UCSD-AML1 (cell line): ENCODE results near the gene NPAS1.
"Not testable (repeated sequence)": the region's sequence is repeated elsewhere in the genome, so short reads cannot be mapped to it uniquely, and the experiment has no call there.

Experiments
- DNase-seq: peaks from one replicate; lab custom pipeline; 2025; ENCODE audit not compliant: unreplicated experiment; lab: John Stamatoyannopoulos, UW

NPAS1 gene

DNA sequence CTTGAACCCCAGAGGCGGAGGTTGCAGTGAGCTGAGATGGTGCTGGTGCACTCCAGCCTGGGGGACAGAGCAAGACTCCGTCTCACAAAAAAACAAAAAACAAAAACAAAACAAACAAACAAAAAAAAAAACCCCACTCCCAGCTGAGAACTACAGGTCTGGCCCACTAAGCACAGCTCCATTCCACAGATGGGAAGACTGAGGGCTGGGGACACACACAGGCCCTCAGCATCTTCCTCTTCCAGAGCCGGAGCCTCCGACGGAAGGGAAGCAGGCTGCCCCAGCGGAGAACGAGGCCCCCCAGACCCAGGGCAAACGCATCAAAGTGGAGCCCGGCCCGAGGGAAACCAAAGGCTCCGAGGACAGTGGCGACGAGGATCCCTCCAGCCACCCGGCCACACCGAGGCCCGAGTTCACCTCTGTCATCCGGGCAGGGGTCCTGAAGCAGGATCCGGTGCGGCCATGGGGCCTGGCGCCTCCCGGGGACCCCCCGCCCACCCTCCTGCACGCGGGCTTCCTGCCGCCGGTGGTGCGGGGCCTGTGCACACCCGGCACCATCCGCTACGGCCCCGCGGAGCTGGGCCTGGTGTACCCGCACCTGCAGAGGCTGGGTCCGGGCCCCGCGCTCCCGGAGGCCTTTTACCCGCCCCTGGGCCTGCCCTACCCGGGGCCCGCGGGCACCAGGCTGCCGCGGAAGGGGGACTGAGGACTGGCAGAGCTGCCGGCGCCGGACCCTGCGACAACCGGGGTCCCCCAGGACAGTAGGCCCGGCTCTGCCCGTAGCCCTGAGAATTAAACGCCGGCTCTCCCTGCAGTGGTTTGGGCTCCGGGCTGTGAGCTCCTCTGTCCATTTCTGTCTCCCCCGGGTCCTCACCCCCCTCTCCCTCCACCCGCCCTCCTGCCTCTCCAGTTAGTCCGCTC is 25.6 kb downstream of the NPAS1 start:
- DNase-seq = no peak

DNA sequence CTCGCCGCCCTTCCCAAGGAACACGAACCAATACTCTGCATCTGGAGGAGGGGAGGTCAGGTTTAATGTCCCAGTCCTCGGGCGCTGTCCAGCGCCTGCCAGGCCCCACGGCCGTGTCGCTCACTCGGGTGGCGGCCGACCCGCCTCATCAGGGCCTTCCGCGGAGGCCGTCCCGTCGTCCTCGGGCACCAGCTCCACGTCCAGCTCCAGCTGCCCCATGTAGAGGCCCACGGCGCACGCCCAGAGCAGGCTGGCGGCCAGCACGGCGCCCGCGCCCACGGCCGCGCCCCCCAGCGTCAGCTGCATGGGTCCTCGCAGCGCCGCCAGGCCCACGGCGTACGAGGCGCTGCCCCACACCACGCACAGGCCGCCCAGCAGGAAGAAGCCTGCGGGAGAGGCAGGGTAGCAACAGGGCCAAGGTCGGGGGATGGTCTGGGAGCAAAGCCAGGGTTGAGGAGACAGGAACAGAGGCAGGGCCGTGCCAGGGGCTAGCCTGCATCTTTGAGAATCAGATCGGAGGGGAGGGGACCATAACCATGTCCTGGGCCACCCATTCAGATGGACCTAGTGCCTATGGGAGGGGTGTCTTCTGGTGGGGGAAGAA is 26.3 kb downstream of the NPAS1 start:
- DNase-seq = no peak

DNA sequence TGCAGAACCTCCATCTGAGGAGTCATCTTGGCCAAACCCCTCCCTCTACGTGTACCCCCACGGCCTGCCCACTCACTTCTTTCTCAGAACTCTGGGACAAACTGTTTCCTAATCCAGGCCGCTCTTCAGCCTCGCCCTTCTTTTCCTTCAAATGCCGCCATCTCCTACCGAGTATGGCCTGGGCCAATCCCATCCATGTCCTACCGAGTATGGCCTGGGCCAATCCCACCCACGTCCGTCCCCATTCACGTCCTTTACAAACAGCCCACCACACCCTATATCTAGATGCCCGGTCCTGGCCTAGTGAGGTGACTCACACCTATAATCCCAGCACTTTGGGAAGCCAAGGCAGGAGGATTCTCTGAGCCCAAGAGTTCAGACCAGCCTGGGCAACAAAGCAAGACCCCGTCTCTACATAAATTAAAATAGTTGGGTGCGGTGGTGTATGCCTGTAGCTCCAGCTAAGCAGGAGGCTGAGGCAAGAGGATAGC is 27.7 kb downstream of the NPAS1 start:
- no peak for DNase-seq

DNA sequence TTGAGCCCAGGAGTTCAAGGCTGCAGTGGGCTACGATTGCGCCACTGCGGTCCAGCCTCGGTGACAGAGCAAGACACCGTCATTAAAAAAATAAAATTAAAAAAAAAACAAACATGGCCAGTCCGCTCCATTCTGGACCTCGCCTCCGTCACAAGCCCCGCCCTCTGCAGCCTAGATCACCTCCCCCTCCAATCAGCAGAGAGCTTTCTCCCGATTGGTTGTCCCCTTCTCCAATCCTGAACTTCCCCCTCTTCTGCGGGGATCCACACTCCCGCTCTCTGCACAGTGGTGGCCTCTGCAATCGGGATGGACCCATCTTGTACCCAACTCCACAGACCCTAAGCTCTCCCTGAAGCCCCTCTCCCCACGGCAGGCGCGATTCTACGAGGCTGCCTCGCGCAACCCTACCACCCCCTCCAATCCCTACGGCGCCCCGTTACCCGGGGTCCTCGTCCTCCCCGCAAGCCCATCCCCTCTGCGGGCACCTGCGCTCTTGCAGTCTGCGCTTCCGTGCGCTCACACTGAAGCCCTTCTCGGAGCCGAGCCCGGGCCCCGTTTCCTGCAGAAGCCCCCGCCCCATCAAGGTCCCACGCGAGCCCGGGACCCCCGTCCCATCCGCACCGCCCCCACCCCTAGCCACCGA is 28.2 kb downstream of the NPAS1 start:
- peak; percentile 81 for DNase-seq

DNA sequence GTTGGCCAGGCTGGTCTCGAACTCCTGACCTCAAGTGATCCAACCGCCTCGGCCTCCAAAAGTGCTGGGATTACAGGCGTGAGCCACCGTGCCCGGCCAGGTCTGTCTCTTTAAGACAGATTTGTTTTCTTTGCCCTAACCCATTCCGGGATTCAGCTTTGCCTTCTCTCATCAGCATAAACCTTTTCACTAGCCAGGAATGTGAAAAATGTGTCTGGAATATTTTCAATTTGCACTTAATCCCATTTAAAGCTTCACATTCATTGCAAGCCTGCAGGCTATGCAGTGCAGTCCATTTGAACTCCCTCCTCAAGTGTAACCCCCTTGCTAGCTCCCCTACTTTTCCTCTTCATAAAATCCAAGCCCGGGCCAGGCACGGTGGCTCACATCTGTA is 29.7 kb downstream of the NPAS1 start:
- DNase-seq = no peak

DNA sequence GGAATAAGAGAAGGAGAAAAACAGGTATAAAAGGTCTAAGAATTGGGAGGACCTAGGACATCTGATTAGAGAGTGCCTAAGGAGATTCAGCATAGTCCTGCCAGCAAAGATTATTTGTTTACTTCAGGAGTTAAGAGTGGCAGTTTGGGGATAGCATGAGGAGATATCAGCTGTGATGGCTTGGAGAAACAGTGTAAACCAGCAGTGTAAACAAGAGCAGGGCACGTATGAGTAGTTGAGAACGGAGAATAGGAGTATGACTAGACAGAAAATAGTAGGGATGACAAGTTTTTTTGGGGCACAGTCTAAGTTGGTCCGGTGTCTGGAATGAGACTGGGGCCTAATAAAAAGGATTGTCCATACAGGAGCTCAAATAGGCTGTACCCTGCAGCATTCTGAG is 30.9 kb downstream of the NPAS1 start:
- not testable (repeated sequence) for DNase-seq

DNA sequence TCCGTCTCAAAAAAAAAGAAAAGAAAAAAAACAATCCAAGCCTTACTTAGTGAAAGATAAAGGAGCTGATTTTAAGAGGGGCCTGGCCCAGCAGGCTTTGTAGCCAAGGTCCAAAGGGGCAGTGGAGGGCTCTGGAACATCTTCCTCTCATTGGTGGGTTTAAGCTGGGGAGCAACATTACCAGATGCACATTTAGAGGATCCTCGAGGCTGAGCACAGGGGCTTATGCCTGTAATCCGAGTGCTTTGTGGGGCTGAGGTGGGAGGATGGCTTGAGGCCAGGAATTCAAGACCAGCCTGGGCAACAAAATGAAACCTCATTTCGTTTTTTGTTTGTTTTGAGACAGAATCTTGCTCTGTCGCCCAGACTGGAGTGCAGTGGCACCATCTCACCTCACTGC is 36.8 kb downstream of the NPAS1 start:
- DNase-seq = no peak

DNA sequence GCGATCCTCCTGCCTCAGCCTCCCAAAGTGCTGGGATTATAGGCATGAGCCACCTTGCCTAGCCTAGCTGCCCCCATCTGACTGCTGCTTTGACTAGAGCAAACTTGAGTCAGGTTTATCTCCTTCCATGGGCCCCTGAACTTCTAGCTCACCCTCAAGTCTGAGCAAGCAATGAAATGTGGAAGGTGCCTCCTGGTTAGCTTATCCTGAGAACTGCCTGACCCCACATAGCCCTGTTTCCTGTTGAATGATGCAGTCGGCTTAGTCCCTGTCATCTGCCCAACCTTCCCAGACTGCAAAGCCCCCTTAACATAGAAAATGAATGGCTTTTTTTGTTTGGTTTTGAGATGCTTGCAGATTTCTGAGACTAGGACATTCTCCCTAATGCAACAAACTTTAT is 37.7 kb downstream of the NPAS1 start:
- no peak for DNase-seq

DNA sequence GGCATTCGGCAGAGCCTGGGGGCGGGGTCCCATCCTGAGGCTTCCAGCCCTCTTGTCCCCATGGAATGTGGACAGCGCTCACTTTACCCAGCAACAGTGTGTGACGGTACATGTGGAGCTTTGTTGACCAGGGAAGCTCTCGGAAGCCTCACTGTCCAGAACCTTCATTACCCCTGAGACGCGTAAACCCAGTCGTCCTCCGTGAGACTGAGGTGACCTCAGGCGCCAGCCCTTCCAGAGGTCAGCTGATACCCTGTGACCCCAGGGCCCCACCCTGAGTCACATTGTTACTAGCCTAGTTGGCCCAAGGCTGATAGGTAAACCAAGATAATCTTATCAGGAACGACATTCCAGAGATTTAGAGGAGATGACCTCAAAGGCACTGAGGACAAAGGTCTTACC is 39.0 kb downstream of the NPAS1 start:
- no peak for DNase-seq

DNA sequence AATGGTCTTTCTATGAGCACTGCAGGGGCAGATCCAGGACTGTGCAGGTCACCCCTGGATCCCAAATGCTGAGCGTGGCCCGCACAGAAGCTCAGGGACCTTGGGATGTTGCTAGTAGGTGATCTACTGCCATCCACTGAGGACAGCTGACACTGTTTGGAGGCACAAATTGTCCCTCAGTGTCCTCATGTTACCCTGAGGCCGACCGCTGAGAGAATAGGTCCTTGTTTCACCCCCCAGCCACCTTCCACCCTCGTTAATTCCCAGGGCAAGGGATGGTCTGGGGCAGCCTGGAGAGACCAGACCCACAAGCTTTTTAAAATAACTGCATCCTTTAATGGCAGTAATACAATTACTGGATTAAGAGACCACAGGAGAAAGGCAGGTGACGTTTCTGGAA is 44.2 kb downstream of the NPAS1 start:
- DNase-seq = no peak

DNA sequence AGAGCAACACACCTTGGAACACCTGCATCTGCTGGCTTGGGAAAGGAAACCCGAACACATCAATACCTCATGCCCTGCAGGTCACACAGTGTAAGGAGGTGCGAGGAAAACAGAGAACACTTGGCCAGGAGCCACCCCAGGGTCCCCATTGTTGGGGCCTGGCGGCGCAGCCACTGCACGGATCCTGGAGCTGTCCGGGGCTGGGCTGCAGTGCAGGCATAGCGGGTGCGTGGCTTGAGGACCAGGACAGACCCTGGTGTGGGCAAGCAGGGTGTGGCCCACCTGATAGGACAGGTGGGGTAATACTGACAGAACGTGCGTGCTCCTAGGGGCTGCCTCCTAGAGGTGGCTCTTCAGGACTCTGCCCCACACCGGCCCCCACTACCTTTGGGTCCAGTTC is 45.6 kb downstream of the NPAS1 start:
- DNase-seq = no peak

DNA sequence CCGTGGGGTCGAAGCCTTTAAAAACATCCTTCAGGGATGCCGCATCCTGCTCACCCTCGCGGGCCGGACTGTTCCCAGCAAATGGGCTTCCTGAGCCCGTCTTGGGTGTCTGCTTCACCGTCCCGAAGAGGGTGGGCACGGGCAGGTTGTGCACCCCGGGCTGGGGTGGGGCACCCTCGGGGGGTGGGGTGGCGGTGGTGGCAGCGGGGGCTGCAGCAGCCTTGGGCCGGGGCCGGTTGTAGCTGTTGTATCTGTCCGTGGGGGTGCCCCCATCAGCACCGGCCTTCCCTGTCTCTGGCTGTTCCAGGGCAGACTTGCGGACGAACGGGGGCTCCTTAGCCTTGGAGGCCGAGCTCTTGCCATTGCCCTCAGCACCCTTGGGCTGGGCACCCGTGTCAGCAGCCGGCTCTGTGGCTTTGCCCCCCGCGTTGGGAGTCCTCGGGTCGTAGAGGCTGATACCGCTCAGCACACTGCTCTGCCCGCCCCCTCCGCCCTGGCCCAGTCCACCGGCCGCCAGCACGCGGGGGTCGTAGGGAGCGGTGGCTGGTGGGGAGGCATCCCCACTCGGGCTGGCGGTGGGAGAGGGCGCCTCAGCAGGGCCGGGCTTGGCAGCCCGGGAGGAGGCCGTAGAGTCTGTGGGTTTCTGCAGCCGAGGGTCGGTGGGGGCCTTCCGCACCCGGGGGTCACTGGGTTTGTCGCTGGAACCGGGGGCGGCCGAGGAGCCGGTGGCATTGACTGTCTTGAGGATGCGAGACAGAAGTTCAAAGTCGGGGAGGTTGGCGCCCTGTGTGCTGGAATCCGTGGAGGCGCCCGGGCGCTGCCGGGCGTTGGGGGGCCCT is 47.0 kb downstream of the NPAS1 start:
- DNase-seq = no peak

DNA sequence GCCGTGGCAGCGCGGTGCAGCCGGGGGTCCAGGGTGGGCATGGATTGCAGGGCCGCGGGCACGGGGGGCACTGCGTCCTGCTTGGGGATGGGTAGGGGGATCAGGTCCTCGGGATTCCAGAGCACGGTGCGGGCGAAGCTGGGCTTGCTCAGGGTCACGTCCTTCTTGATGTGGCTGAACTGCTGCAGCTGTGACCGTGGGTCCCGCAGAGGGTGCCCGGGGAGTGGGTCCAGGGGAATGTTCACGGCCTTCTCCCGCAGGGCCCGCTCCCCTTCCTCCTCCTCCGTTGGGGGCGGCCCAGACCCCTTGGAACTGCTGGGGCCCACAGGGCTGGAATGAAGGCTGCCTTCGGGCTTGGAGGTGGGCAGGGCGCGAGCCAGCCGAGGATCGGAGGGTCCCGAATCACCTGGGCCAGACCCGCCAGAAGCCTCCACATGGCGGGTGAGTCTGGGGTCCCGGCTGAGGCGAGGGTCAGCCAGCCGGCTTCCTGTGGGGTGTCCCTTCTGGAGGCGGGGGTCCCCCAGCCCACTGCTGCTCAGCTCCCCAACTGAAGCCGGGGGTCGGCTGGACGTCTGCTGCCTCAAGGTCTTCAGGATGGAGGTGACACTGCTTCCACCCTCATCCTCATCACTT is 47.7 kb downstream of the NPAS1 start:
- DNase-seq = no peak

DNA sequence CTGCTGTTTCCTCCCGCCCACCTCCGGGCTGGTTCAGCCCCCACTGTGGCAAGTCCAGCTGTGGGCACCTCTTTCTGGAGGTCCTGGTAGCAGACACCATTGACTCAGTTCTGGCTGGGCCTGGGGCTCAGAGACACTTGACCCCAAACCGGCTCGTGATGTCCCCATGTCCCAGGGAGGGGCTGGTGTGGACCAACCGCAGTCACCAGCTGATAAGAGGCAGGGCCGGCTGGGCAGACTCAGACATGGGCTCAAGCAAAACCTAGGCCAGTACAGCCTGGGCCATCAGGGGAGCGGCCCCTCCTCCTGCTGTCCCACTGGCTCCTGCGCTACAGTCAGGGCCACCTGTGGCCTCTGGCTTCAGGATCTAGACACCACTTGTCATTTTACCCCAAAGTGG is 48.6 kb downstream of the NPAS1 start:
- DNase-seq = no peak

DNA sequence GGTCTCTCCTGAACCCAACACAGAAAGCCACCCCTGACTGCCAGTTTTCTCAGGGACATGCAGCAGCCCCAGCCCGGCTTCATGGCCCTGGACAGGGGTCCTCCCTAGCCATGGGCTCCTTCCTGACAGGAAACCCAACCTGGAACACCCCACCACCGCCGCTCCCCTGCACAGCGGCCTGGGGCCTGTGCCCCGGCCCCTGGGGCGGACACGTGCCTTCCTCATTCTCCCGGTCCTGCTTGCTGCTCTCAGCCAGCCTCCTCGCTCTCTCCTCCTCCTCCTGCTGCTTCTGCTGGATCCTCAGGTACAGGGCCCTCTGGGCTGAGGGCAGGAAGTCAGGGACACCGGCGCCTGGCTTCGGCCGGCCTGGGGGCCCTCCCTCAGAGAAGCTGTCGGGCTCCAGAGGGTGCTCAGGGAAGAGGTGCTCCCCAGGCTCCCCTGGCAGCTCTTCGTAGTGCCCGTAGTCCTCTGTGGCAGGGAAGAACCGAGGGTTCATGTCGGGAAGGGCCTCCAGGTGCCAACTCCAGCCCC is 49.3 kb downstream of the NPAS1 start:
- no peak for DNase-seq

DNA sequence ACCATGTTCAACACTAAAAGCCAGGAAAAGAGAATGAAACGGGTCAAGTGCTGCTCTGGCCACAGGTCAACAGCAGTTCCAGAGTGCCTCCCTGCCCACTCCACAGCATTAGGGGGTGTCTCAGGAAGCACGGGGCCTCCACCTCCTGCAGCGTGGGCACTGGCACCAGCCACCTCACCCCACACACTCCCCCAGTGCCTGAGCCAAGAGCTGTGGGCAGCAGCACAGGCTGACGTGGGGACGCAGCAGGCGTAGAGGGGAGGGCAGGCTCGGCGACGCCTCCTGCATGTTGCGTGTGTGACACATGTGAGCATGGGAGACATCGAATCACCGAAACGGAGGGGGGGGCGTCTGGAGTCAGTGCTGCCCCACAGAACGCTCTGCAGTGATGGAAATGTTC is 50.2 kb downstream of the NPAS1 start:
- DNase-seq = no peak

DNA sequence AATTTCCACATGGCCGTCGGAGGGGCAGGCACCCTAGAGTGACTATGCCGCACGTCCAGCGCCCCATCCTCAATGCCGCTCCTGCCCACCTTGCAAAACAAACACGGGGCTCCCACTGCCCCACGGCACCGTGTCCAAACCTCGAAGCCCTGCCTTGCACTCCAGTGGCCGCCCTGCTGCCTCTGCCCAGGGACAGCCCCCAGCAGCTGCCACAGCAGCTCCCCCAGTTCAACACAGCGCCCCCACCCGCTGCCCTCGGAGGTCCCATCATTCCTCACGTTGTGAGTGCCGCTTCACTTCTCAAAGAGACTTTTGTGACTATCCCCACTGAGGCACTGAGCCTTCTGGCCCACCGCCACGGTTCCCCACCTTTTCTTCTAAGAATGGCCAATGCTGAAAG is 51.1 kb downstream of the NPAS1 start:
- DNase-seq = no peak

DNA sequence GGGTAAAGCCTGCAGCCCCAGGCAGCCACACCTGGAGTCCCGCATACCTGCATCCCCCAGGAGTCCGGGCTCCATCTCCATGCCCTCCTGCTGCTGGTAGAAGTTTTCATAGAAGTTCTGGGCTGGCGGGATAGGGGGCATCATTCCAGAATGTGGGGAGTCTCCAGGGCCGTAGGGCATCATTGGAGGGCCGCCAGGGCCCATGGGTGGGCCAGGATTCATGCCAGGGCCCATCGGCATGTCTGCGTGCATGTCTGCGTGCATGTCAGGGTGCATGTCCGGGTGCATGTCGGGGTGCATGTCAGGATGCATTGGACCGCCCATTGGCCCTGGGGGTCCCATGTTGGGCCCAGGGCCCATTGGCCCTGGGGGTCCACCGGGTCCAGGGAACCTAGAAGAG is 52.1 kb downstream of the NPAS1 start:
- DNase-seq = no peak

DNA sequence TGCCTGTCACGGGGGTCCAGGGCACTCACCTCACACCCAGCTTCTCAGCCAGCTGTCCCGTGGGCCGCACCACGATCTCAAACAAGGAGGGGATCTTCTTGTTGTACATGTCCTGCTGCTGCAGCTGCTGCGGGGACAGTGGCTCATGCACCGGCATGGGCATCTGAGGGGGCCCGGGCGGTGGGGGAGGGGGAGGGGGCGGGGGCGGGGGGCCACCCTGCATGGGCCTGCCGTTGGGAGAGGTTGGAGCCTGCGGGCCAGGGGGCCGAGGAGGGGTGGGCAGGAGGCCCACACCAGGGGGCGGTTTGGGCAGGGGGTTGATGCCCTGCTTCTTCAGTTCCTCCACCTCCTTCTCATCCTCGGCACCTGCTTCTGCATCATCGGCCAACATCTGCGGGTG is 52.7 kb downstream of the NPAS1 start:
- no peak for DNase-seq

DNA sequence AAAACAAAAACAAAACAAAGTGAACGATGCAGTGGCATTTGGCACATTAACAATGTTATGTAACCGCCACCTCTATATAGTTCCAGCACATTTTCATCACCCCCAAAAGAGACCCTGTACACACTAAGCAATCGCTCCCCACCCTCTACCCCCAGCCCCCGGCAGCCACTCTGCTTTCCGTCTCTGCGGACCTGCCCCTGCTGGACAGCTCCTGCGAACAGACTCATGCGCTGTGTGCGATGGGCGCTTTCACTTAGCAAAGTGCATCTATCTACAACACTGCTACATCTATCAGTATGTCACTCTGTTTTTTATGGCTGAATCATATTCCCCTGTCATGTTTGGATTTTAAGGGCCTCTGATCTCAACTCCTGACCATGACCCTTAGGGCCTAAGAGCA is 53.9 kb downstream of the NPAS1 start:
- DNase-seq = no peak
